HepG2 (cell line): ENCODE measurements around the gene TMEM129. TPM values are rescaled to one million over a fixed set of nuclear protein-coding genes. Genes with fewer than 3 reads are reported as not detected.

Experiments
- ARNTL ChIP-seq: sonication (generic); formaldehyde crosslinking; IDR thresholded peaks from 2 replicates; pipeline ENCODE4 v1.4.0; 2020; ENCODE audit warnings: mild to moderate bottlenecking, missing genetic modification reagents
- BORCS8-MEF2B ChIP-seq: sonication (generic); formaldehyde crosslinking; IDR thresholded peaks from 2 replicates; pipeline ENCODE4 v1.8.0; 2022; ENCODE audit warnings: mild to moderate bottlenecking, missing genetic modification reagents
- DDIT3 ChIP-seq: sonication (generic); formaldehyde crosslinking; IDR thresholded peaks from 2 replicates; pipeline ENCODE4 v1.4.0; 2020; ENCODE audit warnings: mild to moderate bottlenecking, missing genetic modification reagents
- HMGXB3 ChIP-seq: sonication (generic); formaldehyde crosslinking; IDR thresholded peaks from 2 replicates; pipeline ENCODE4 v1.4.0; 2020; ENCODE audit warnings: missing genetic modification reagents, borderline replicate concordance
- HNRNPH1 ChIP-seq: fragments of 200-400 bp; formaldehyde crosslinking; optimal IDR thresholded peaks from 2 replicates; pipeline ENCODE3; 2017; ENCODE audit warnings: mild to moderate bottlenecking, low read depth, low read length
- JUN ChIP-seq: sonication (generic); formaldehyde crosslinking; IDR thresholded peaks from 2 replicates; pipeline ENCODE4 v1.4.0; 2020; ENCODE audit warnings: mild to moderate bottlenecking, missing genetic modification reagents
- KAT8 ChIP-seq: IDR thresholded peaks from 2 replicates; pipeline ENCODE4 v1.6.1; 2016; ENCODE audit warnings: missing genetic modification reagents, missing compliant biosample characterization
- KLF15 ChIP-seq: sonication (generic); formaldehyde crosslinking; IDR thresholded peaks from 2 replicates; pipeline ENCODE4 v1.8.1; 2023; ENCODE audit warnings: borderline replicate concordance, mild to moderate bottlenecking, inconsistent platforms, missing genetic modification reagents, mixed read lengths
- MTA1 ChIP-seq: sonication (generic); formaldehyde crosslinking; IDR thresholded peaks from 2 replicates; pipeline ENCODE4 v1.4.0; 2020; ENCODE audit warnings: missing genetic modification reagents, mild to moderate bottlenecking, borderline replicate concordance
- PHF5A ChIP-seq: IDR thresholded peaks from one replicate; pipeline ENCODE4 v1.6.1; 2018; ENCODE audit warnings: low read depth, missing genetic modification reagents; ENCODE audit not compliant: unreplicated experiment
- RBM39 ChIP-seq: fragments of 200-400 bp; formaldehyde crosslinking; IDR thresholded peaks from one replicate; pipeline ENCODE4 v1.6.1; 2018; ENCODE audit warnings: antibody characterized with exemption, mild to moderate bottlenecking, low read depth, low read length; ENCODE audit not compliant: poor library complexity, severe bottlenecking
- SATB2 ChIP-seq: sonication (generic); formaldehyde crosslinking; IDR thresholded peaks from 2 replicates; pipeline ENCODE4 v1.5.0; 2020; ENCODE audit warnings: missing genetic modification reagents
- SMAD3 ChIP-seq: sonication (generic); formaldehyde crosslinking; IDR thresholded peaks from 2 replicates; pipeline ENCODE4 v1.4.0; 2020; ENCODE audit warnings: missing genetic modification reagents
- SOX13 ChIP-seq, 3 experiments: fragments of 450-650 bp in 1 of 3; sonication (generic) in 1 of 3; formaldehyde crosslinking in 1 of 3; IDR thresholded peaks in 2 of 3; conservative IDR thresholded peaks in 1 of 3; 2 replicates each; pipeline versions ENCODE4 v1.5.0 to v1.6.1; 2016 to 2020; ENCODE audit warnings: antibody characterized with exemption in 1 of 3, mild to moderate bottlenecking in 1 of 3, missing compliant biosample characterization in 1 of 3, missing genetic modification reagents in 1 of 3, moderate library complexity in 1 of 3
- TEF ChIP-seq: sonication (generic); formaldehyde crosslinking; IDR thresholded peaks from 2 replicates; pipeline ENCODE4 v1.5.0; 2020; ENCODE audit warnings: missing genetic modification reagents
- TFAP4 ChIP-seq: sonication (generic); IDR thresholded peaks from 2 replicates; pipeline ENCODE4 v1.6.1; 2016; ENCODE audit warnings: low read depth, borderline replicate concordance
- THAP8 ChIP-seq: sonication (generic); formaldehyde crosslinking; IDR thresholded peaks from 2 replicates; pipeline ENCODE4 v1.5.1; 2020; ENCODE audit warnings: missing genetic modification reagents, mild to moderate bottlenecking, borderline replicate concordance
- ZNF138 ChIP-seq: sonication (generic); formaldehyde crosslinking; IDR thresholded peaks from 2 replicates; pipeline ENCODE4 v1.5.0; 2020; ENCODE audit warnings: mild to moderate bottlenecking, low read depth, missing genetic modification reagents
- ZNF274 ChIP-seq: sonication (generic); formaldehyde crosslinking; IDR thresholded peaks from 2 replicates; pipeline ENCODE4 v1.5.1; 2020; ENCODE audit warnings: mild to moderate bottlenecking, missing genetic modification reagents
- ZNF3 ChIP-seq: IDR thresholded peaks from 2 replicates; pipeline ENCODE4 v1.7.0; 2017; ENCODE audit warnings: inconsistent platforms
- ZNF484 ChIP-seq: sonication (generic); formaldehyde crosslinking; IDR thresholded peaks from 2 replicates; pipeline ENCODE4 v1.5.1; 2020; ENCODE audit warnings: mild to moderate bottlenecking, low read depth, missing genetic modification reagents, borderline replicate concordance
- ZNF564 ChIP-seq: sonication (generic); formaldehyde crosslinking; IDR thresholded peaks from 2 replicates; pipeline ENCODE4 v1.8.1; 2023; ENCODE audit warnings: mild to moderate bottlenecking, missing genetic modification reagents
- ZNF709 ChIP-seq: sonication (generic); formaldehyde crosslinking; IDR thresholded peaks from 2 replicates; pipeline ENCODE4 v1.5.0; 2020; ENCODE audit warnings: mild to moderate bottlenecking, missing genetic modification reagents
- polyA plus RNA-seq, 8 experiments: library from polyadenylated mRNA; depleted of rRNA in 3 of 8; stranded (reverse) in 7 of 8; unstranded in 1 of 8; fragments of >200 nt; fragmentation: Illumina TruSeq in 4 of 8; extraction: Trizol in 4 of 8; gene quantifications; 2 replicates each; pipeline versions ENCODE4 v1.2.1 to v1.2.3, GENCODE V29; 2011 to 2016; ENCODE audit warnings: low read depth in 4 of 8, missing spikeins in 1 of 8, mixed read lengths in 1 of 8; ENCODE audit not compliant: insufficient read depth in 1 of 8
- total RNA-seq, 5 experiments: library from RNA; depleted of rRNA; stranded (reverse); fragments of >200 nt; fragmentation: Illumina TruSeq; extraction: Trizol; gene quantifications; 2 replicates each; pipeline ENCODE4 v1.2.3, GENCODE V29; 2016; ENCODE audit warnings: low read depth in 1 of 5

The TMEM129 gene
- total and polyA plus RNA-seq, 2 of the 13 experiments (the other 11 are each of a cell fraction or from before 2014, with no cell fraction given): 19.0 to 25.8 TPM

GRCh38 chr4:1752284-1753041 lies 31.3 kb upstream of the TMEM129 start (continued):
- 0 out of 2 replicates have a peak, but pooled peaks have one; percentile 18 for TF ChIP-seq HMGXB3 (CRISPR knock-in tag)
- TF ChIP-seq PHF5A (CRISPR knock-in tag): no peak
- TF ChIP-seq SOX13 (IDR thresholded peaks at IDR 0.05): no peak
- TF ChIP-seq SOX13 (CRISPR knock-in tag; conservative IDR thresholded peaks at IDR 0.05 in 1 of 2, IDR thresholded peaks at IDR 0.05 in 1 of 2): peak in 1 of 2 experiments; percentile 20; a peak in 1 of 4 replicates
- TF ChIP-seq MTA1: no peak
- TF ChIP-seq KAT8: peak; percentile 68
- TF ChIP-seq SATB2 (CRISPR knock-in tag): no peak
- no peak for TF ChIP-seq TFAP4
- no peak for TF ChIP-seq JUN (CRISPR knock-in tag)
- 0 out of 2 replicates have a peak, but pooled peaks have one; percentile 27 for TF ChIP-seq SMAD3 (CRISPR knock-in tag)
- TF ChIP-seq HNRNPH1: no peak
- TF ChIP-seq DDIT3 (CRISPR knock-in tag): no peak
- TF ChIP-seq TEF: no peak
- TF ChIP-seq ZNF709 (CRISPR knock-in tag): no peak
- no peak for TF ChIP-seq ZNF274 (CRISPR knock-in tag)
- no peak for TF ChIP-seq THAP8 (CRISPR knock-in tag)
- no peak for TF ChIP-seq ZNF138 (CRISPR knock-in tag)
- TF ChIP-seq KLF15: no peak
- 0 out of 2 replicates have a peak, but pooled peaks have one; percentile 22 for TF ChIP-seq ARNTL (CRISPR knock-in tag)
- TF ChIP-seq RBM39: peak; percentile 47
- TF ChIP-seq ZNF484 (CRISPR knock-in tag): no peak
- TF ChIP-seq ZNF564 (CRISPR knock-in tag): no peak
- TF ChIP-seq BORCS8-MEF2B: no peak; the same call in 1 of the 2 replicates
- no peak for TF ChIP-seq ZNF3 (CRISPR knock-in tag)
